GM18858 (cell line): ENCODE results near the gene CNBP.
"Not testable (repeated sequence)": the region's sequence is repeated elsewhere in the genome, so short reads cannot be mapped to it uniquely, and the experiment has no call there.

Experiments
- ATAC-seq: cut with Tn5 transposase; IDR thresholded peaks from one replicate; pipeline ENCODE4 v1.9.1; 2021; ENCODE audit not compliant: unreplicated experiment

CNBP gene

DNA sequence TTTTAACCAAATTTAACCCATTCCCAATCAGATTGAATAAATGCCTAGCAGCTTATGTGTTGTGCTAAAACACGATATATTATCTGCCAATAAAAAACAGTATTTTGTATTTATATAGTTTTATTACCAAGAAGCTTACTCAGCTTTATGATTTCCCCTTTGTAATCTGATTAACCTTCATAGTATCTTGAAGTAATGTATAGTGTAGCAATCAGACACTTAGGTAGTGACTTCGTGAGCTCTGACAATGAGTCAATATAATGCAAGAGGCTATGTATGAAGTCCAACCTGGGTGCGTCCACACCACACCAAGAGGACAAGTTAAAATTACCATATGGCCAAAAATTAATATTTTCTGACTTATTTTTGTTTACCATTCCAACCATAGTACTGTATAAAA lies 2.1 kb upstream of the CNBP start:
- ATAC-seq: no peak

DNA sequence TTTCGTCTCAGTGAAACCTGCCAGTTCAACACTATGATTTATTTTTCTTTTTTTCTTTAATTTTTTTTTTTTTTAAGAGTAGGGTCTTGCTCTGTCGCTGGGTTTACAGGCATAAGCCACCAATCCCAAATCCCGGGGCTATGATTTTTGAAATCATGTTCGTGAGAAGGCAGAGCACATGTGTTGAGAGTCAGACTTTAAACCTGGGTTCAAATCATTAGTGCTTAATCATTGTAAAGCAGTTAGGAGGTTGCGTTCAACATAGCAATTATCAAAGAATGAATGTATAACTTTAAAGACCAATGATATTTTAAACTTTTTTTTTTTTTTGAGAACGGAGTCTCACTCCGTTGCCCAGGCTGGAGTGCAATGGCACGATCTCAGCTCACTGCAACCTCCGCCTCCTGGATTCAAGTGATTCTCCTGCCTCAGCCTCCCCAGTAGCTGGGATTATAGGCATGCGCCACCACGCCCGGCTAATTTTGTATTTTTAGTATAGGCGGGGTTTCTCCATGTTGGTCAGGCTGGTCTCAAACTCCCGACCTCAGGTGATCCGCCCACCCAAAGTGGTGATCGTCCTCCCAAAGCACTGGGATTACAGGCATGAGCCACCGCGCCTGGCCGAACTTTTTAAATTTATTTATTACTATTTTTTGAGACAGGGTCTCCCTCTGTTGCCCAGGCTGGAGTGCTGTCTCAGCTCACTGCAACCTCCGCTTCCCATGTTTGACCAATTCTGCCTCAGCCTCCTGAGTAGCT lies 1.3 kb upstream of the CNBP start:
- not testable (repeated sequence) for ATAC-seq

DNA sequence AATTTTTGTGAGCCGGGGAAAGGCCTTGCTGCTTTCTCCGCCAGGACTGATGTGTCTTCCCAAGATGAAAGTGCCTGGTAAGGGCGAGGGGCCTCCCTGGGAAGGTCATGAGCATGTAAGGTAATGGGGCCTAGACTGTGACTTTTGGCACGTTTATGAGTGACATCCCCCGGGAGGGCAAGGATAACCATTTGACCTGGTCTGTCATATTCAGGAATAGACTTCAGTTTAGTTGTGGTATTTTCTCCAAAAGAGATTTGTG lies 631 bp upstream of the CNBP start:
- ATAC-seq: no peak

DNA sequence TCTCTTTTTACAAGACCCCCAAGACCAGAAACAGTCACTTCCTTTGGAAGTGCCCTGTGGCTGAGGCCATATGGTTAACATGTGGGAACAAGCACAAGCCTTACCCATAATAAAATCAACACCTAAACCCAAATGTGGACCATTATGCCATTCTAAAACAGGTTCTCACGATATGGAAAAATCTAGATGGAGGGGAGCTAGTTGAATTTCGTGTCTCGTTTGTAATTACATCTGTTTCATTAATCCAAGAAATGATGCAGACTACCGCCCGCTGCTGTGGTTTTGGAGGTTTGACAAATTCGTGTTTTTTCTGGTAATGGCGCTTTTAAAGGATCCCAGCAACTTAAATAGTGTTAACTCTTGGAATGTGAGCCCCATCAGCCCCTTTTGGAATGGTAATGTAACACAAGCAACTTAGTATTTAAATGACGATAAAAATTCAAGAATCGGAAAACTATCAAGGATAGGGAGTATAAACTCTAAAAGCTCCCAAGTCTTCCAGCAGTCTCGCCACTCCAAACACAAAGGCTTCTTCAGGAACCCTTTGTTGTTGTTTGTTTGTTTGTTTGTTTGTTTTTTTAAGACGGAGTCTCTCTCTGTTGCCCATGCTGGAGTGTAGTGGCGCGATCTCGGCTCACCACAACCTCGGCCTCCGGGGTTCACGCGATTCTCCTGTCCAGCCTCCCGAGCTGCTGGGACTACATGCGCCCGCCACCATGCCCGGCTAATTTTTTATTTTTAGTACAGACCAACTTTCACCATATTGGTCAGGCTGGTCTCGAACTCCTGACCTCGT lies 1.1 kb downstream of the CNBP start:
- no peak for ATAC-seq

DNA sequence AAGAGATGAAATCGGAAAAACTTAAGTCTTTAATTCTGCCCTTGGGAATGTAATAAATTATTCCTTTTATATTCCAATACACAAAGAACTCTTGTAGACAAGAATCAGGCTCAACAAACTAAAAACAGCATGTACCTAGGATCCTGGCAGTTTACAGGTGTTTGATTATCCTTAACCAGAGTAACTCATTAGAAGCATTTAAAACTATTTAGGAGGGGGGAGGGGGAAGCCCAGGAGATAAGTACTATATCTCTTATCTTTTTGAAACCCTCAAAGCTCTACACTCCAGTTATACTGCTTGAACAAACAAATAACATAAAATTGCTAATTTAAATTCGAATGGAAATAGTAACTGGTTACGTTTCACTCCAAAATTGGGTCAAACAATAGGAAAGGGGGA lies 1.9 kb downstream of the CNBP start:
- no peak for ATAC-seq

DNA sequence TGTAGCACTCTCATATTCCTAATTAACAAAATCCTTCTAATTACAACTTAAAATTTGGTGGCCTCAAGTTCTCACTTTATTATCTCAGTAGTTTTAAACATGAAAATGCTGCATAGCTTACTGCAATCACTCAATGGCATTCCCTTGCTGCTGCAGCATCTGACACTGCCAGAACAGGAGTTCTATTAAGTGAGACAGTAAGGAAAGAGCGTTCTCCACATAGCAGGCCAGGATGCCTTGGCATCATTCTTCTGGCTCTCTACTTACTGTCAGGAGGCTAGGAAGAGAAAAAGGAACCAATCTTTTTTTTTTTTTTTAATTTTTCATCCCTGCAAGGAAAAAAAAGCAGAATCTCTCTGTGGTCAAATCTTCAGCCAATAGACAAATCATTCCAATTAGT lies 3.2 kb downstream of the CNBP start:
- no peak for ATAC-seq

DNA sequence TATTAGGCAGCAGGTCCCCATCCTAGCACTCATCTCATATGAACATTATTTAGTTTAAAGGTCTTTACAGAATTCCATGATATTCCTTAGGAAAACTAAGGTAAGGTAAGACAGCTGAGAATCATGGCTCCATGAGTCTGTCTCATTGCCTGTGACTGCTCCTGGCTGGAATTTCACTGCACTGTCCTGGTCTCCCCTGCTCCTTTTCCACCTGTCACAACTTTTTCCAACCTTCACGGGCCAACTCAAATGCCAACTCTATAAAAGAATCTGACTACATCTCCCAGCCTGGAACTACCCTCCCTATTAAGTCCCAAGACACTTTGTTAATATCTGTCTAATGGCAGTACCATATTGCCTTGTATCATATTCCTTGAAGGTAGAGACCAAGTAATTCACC lies 7.6 kb downstream of the CNBP start:
- no peak for ATAC-seq

DNA sequence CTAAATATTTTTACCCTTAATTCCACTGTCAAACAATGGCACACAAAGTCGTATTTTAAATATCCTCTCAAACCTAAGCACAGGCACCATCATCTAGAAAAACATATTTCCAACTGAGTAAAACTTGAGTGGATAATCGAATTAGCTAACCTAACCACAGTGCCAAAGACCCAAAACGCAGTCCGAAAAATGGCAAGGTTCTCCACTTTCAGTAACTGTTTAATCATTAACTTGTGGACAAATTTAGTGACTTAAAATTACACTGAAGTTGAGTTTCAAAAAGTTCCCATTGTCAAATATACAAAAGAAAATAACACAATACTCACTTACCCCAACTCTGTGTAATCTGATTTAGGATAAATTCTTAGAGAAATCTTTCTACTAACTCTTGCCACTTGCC lies 10.0 kb downstream of the CNBP start:
- no peak for ATAC-seq

DNA sequence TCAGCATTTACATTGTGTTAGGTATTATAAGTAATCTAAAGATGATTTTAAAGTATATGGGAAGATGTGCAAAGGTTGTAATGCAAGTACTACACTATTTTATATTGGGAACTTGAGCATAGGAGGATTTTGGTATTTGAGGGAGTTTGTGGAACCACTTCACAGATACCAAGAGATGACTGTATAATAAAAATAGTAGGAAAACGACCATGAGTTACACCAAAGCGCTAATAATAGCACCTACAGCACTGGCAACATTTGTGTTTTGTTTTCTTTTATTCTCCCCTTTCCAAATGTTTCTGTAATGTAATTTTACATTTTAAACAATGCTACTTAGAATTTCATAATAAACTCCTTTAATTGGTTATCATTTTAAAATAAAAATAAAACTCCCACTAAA lies 10.5 kb downstream of the CNBP start:
- no peak for ATAC-seq

DNA sequence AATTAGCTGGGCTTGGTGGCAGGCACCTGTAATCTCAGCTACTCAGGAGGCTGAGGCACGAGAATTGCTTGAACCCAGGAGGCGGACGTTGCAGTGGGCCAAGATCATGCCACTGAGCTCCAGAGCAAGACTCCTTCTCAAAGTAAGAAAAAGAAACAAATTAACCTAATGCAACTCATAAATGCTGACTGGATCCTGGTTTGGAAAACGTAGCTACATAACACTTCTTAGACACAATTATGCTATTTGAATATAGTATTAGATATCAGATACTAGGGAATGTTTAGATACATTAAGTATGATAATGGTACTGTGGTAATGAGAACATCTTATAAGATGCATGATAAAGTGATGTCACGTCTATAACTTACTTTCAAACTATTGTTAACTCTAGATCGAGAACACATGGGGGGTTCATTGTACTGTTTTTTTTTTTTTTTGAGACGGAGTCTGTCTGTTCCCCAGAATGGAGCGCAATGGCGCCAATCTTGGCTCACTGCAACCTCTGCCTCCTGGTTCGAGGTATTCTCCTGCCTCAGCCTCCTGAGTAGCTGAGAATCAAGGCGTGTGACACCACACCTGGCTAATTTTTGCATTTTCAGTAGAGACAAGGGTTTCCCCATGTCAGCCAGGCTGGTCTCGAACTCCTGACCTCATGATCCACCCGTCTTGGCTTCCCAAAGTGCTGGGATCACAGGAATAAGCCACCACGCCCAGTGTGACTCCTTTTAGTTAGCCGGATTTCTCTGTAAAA lies 16.9 kb downstream of the CNBP start:
- ATAC-seq: no peak

DNA sequence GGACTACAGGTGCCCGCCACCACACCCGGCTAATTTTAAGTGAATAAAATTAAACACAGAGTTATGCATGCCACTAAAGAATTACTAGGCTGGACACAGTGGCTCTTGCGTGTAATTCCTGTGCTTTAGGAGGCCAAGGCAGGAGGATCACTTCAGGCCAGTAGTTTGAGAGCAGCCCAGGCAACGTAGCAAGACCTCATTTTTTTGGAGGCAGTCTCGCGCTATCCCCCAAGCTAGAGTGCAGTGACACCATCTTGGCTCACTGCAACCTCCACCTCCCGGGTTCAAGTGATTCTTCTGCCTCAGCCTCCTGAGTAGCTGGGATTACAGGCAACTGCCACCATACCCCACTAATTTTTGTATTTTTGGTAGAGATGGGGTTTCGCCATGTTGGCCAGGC lies 18.1 kb downstream of the CNBP start:
- ATAC-seq: not testable (repeated sequence)

DNA sequence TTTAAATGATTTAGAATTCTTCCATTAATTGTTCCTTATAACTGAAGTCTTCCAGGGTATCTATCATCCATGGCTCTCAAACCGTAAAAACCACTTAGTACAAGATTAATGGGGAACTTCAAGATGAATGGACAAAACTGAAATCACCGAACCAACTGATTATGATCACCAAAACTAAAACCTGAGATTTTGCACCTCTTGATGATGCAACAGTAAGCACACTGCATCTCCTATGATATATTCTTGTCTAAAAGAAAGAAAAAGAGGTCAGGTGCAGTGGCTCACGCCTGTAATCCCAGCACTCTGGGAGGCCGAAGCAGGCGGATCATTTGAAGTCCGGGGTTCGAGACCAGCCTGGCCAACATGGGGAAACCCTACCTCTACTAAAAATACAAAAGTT lies 19.2 kb downstream of the CNBP start:
- ATAC-seq: no peak

DNA sequence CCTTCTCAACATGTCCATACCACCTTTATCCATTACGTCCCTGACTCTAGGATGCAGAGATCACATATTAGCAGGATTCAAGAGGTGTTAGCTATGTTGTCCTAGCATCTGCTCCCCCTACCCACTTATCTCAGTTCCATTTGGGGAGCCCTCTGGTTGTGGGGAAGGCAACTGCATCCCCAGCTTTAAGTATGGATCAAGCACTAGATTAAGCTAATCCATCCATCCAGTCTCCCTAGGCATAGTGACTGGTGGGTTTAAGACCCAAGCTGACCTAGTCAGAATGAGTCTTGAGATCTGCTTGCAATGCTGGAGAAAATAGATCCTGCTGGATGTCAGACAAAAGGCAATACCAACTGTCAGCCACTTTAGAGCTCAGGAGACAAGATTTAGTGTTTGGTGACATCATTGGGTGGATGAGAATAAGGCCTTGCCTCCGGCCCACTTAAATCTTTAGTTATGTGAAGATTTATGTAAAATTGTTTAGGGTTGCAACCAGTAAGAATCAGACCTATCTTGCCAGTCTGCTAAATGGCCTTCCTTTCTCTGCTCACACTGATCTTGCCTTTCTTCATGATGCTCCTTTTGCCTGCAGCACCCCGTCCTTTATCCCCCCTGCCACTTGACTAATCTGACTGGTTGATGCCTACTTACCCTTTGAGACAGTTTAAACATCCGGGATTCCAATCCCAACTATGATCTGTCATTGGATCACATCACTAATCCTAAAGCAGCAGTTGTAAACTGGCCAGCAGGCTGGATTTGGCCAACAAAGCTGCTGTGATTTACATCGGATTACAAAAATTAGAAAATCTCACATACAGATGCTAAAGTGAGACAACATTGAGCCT lies 20.7 kb downstream of the CNBP start:
- no peak for ATAC-seq

DNA sequence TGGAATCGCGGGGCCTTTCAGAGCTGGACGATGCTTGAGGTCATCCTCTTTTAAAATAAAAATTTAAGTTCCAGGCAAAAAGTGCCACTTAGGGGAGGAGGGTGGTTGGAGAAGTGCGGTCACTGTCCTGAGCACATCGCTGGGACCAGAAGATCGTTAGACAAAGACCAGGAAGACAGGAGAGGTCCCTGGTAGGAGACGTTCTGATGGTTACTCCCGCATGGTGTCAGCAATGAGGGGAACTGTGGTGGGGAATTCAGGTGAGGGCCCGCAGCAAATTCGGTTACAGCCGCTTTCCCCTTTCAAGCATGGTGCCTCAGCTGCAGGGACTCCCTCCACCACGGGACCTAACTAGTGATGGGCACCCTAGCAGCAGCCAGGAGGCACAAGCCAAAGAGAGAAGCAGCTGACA lies 21.8 kb downstream of the CNBP start:
- ATAC-seq: no peak

DNA sequence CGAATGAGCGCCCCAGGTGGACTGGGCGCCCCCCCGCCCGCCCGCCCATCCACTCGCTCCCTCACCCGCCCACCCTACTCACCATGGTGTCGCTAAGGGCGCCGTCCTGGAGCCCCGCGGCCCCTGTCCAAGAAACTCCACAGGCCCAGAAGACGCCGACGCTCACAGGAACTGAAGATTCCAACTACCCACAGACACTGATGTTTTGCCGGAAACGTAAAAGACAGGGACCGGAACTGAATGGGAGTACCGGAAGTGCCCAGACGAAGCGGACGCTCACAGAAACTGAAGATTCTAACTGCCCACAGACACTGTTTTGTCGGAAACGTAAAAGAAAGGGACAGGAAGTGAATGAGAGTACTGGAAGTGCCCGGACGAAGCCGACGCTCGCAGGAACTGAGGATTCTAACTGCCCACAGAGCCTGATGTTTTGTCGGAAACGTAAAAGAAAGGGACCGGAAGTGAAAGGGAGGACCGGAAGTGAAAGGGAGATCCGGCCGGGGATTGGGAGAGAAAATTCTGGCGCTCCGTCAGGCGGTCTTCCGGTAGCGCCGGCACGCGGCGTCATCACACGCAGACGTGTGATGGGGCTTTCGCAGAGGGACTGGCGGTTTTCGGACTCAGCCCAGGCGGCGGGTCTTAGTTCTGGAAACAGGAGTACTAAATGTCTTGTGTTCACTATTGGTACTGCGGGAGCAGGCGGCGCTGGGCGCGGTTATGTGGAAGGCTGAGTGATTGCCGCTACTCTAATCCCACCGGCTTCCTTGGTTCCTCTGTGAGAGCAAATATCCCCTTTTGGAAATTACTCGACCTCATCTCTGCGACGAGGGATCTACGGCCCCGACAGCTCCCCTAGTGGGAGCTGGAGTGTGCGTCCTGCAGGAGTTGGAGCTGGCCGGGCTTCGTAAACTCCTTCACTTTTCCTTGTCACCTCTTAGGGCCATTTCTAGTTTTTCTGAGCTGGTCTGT lies 22.5 kb downstream of the CNBP start, which contains the start of gene ISY1:
TSS of gene ISY1 (minus strand) at position 173 of the 969 bp plus-strand sequence. CDS start at position 85, 88 bp downstream.
- ATAC-seq: peak; percentile 50

DNA sequence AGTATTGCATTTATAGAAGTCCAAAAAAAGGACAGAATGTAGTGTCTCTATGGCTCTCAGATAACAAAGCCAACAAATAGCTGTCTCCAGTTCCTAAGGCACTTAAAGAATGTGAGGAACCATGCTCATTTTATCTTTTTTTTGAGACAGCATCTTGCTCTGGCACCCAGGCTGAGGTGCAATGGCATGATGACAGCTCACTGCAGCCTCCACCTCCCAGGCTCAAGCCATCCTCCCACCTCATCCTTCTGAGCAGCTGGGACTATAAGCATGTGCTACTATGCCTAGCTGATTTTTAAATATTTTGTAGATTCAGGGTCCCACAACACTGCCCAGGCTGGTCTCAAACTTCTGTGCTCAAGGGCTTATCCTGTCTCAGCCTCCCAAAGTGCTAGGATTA lies 38.9 kb downstream of the CNBP start:
- no peak for ATAC-seq

DNA sequence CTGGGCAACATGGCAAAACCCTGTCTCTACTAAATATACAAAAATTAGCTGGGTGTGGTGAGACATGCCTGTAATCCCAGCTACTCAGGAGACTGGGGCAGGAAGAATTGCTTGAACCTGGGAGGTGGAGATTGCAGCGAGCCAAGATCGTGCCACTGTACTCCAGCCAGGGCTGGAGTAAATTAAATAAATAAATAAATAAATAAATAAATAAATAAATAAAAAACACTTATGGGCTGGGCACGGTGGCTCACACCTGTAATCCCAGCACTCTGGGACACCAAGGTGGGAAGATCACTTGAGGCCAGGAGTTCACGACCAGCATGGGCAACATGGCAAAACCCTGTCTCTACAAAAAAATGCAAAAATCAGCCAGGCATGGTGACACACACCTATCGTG lies 42.7 kb downstream of the CNBP start:
- ATAC-seq: not testable (repeated sequence)

DNA sequence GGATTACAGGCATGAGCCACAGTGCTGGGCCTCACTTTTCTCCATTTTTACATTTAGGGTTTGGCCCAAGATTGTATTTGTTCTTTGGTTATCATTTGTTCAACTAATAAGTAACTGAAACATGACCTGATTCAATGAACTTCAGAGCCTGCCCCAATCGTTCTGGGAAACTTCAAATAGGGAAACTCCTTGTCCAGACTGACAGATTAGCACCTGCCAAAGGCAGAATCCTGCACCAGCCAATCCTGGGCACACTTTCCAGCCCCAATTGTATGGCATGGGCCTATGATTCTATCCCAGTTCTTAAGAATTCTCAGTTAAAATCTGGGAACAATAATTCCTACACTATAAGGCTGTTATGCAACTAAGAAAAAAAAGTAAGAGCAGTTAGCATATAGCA lies 43.8 kb downstream of the CNBP start:
- no peak for ATAC-seq

DNA sequence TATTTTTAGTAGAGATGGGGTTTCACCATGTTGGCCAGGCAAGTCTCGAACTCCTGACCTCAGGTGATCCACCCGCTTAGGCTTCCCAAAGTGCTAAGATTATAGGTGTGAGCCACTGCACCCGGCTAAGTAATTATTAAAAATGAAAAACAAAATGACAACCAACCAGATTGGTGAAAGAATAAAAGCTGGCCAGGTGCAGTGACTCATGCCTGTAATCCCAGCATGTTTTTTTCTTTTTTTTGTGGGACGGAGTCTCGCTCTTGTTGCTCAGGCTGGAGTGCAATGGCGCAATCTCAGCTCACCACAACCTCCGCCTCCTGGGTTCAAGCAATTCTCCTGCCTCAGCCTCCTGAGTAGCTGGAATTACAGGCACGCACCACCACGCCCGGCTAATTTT lies 47.4 kb downstream of the CNBP start:
- ATAC-seq: not testable (repeated sequence)
